ENCODE data around the gene SRRM4.

DNA sequence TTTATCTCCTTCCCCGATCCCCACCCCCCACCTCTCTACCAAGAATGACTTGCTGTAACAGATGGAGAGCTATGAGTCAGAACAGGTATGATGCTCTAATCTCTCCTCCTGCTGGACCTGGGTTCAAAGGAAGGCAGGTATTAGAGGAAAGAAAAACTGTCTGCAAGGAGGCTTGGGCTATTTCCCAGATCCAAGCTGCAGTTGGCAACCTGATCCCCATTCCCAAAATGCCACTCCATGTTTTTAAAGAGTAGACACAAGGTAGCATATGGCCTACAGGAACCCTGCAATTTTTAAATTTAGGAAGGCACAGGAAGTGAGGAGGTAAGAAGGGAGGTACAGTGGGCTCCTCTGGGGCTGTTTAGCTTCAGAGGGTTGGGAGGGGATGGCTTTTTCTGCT, 33.0 kb downstream of the SRRM4 start:
- TF ChIP-seq, protein P1, sequence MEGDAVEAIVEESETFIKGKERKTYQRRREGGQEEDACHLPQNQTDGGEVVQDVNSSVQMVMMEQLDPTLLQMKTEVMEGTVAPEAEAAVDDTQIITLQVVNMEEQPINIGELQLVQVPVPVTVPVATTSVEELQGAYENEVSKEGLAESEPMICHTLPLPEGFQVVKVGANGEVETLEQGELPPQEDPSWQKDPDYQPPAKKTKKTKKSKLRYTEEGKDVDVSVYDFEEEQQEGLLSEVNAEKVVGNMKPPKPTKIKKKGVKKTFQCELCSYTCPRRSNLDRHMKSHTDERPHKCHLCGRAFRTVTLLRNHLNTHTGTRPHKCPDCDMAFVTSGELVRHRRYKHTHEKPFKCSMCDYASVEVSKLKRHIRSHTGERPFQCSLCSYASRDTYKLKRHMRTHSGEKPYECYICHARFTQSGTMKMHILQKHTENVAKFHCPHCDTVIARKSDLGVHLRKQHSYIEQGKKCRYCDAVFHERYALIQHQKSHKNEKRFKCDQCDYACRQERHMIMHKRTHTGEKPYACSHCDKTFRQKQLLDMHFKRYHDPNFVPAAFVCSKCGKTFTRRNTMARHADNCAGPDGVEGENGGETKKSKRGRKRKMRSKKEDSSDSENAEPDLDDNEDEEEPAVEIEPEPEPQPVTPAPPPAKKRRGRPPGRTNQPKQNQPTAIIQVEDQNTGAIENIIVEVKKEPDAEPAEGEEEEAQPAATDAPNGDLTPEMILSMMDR (IDR thresholded peaks at IDR 0.05): no peak
- TF ChIP-seq POLR2A (IDR thresholded peaks at IDR 0.05): no peak

Data from uterus (tissue), 2 donors.